Measurements from ENCODE around the gene TSPAN3.

The TSPAN3 gene

GRCh38 chr15:77044228-77045042 is 26.5 kb downstream of the TSPAN3 start:
- no peak overlapping the region for H3K4me3 ChIP-seq (ENCODE audit: low read depth, low read length)

GRCh38 chr15:77042955-77043920 is 27.7 kb downstream of the TSPAN3 start:
- TF ChIP-seq CTCF (IDR thresholded peaks at IDR 0.05; ENCODE audit: low read depth, low read length) = no peak
- H3K4me3 ChIP-seq (ENCODE audit: low read depth, low read length) = no peak overlapping the region

More at GRCh38 chr15:77044228-77045042, 26.5 kb downstream of the TSPAN3 start:
- no peak for TF ChIP-seq CTCF (IDR thresholded peaks at IDR 0.05; ENCODE audit: low read depth, low read length)

GRCh38 chr15:77042245-77042919 is 28.5 kb downstream of the TSPAN3 start:
- no peak overlapping the region for H3K4me3 ChIP-seq (ENCODE audit: low read depth, low read length)
- no peak for TF ChIP-seq CTCF (IDR thresholded peaks at IDR 0.05; ENCODE audit: low read depth, low read length)

- no peak overlapping the region for H3K4me3 ChIP-seq (ENCODE audit: low read depth, low read length)
- TF ChIP-seq CTCF (IDR thresholded peaks at IDR 0.05; ENCODE audit: low read depth, low read length) = no peak
These were observed 30.2 kb downstream of the TSPAN3 start for GRCh38 chr15:77040673-77041072.

- no peak overlapping the region for H3K4me3 ChIP-seq (ENCODE audit: low read depth, low read length)
These were observed 31.1 kb downstream of the TSPAN3 start for GRCh38 chr15:77039848-77040247.

GRCh38 chr15:77039217-77039533 is 31.7 kb downstream of the TSPAN3 start:
- TF ChIP-seq CTCF (IDR thresholded peaks at IDR 0.05; ENCODE audit: low read depth, low read length) = no peak

More at GRCh38 chr15:77039848-77040247, 31.1 kb downstream of the TSPAN3 start:
- no peak for TF ChIP-seq CTCF (IDR thresholded peaks at IDR 0.05; ENCODE audit: low read depth, low read length)

More at GRCh38 chr15:77039217-77039533, 31.7 kb downstream of the TSPAN3 start:
- no peak overlapping the region for H3K4me3 ChIP-seq (ENCODE audit: low read depth, low read length)

Measured in WI38 (cell line).